Measurements from ENCODE around the gene MSMP. TPM values are rescaled to one million over a fixed set of nuclear protein-coding genes. Genes with fewer than 3 reads are reported as not detected.

The MSMP gene
- polyA plus RNA-seq = 5.6 TPM in 1 of 2 replicates, not detected in the other

DNA sequence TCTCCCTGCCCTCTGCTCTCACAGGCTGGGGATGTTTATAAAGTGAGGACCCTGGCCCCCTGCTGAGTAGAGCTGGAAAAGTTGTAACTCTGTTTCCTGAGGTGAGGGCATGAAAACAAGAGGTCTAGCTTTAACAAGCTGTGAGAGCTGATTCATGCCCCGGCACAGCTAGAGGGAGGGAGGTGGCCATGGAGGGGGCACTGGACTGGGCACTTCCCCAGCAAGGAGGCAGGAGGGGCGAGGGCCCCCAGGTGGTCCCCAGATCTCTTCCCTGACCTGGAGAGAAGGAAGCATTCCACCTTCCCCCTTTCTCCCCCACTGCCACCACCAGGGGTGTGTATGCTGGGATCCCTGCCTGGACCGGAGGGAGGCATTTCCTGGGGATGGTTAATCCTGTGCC, at the start of gene MSMP:
Gene MSMP, minus strand, starts transcription at position 13 of the 400 bp plus-strand sequence. CDS start 147 bp downstream, outside the sequence.

GRCh38 chr9:35791297-35791921, 37.3 kb upstream of the MSMP start, which contains the start of gene NPR2:
Gene NPR2 (plus strand): TSS chr9:35791591. CDS start chr9:35792409, 818 bp downstream.

DNA sequence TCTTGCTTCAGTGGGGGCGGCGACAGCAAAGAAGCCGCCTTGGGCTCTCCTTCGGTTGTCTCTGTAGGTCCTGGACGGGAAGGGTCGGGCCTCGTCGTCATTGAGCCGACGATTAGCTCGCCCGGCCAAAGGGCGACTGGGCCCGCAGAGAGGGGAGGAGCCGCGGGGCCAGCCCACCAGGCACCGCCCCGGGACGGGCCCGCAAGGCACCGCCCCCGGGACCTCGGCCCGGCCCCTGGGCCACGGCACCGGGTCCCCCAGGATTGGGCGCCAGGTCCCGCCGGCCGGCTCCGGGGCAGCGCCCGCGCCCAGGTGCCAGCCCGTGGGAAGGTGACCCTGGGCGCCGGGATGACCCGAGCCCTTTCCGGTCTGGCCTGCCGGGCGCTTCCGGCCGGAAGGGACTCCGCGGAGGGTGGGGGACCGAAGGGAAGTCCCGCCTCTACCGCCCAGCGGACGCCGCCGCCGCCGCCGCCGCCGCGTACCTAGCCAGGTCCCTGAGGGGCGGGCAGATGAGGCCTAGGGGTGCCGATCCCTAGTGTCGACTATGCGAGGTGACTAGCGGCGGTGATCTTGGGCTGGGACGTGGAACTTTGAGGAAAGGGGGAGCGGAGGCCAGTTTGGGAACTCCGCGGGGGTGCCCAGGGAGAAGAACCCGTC, 5.1 kb downstream of the MSMP start, which contains the start of the genes GBA2 and RGP1:
Gene GBA2, minus strand, starts transcription at position 371 of the 657 bp plus-strand sequence. CDS start 524 bp downstream, outside the sequence.
Gene RGP1, plus strand, starts transcription at position 430 of the 657 bp plus-strand sequence. CDS start 469 bp downstream, outside the sequence.

DNA sequence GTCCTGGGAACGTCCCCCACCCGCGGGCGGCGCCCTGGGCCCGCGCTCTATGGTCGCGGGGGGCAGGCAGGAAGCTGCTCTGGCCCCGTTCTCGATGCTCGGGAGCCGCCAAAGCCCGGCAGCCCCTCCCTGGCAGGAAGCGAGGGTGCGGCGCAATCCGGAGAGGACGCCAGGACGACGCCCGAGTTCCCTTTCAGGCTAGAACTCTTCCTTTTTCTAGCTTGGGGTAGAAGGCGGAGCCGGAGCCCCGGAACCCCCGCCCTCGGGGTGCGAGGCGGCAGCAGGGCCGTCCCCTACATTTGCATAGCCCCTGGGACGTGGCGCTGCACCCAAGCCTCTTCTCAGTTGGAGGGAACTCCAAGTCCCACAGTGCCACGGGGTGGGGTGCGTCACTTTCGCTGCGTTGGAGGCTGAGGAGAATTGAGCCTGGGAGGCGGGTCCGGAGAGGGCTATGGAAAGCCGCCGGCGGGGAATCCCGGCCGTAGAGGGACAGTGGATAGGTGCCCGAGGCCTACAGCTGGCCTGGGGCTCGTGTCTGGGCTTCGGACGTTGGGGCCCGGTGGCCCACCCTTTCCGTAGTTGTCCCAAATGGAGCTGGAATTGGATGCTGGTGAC, 21.8 kb downstream of the MSMP start, which contains the start of the genes CREB3 and TLN1:
Gene CREB3, plus strand, starts transcription at position 482 of the 615 bp plus-strand sequence. Its CDS starts 107 bp downstream, at position 589.
Gene TLN1, minus strand, starts transcription at position 11 of the 615 bp plus-strand sequence. CDS start 6,501 bp downstream, outside the sequence.

Other genes with a start within 250 kb of the MSMP start
- 2.9 and 3.3 TPM in 2 replicates for gene TESK1, start 149.0 kb downstream of the MSMP start, polyA plus RNA-seq
- not detected in 2 replicates for gene CD72, start 135.9 kb downstream of the MSMP start, polyA plus RNA-seq
- not detected in 2 replicates for gene SIT1, start 103.3 kb downstream of the MSMP start, polyA plus RNA-seq
- not detected in 2 replicates for gene RMRP, start 96.3 kb downstream of the MSMP start, polyA plus RNA-seq
- gene CCDC107, start 96.0 kb downstream of the MSMP start, polyA plus RNA-seq = 6.2 and 18.5 TPM in 2 replicates
- gene ARHGEF39, start 89.1 kb downstream of the MSMP start, polyA plus RNA-seq = 0.21 TPM in 1 of 2 replicates, not detected in the other
- gene CA9, start 80.3 kb downstream of the MSMP start, polyA plus RNA-seq = not detected in 2 replicates
- gene TPM2, start 64.4 kb downstream of the MSMP start, polyA plus RNA-seq = 11.3 and 17.9 TPM in 2 replicates
- 0.22 and 1.1 TPM in 2 replicates for gene TLN1, start 22.1 kb downstream of the MSMP start, polyA plus RNA-seq
- gene CREB3, start 21.6 kb downstream of the MSMP start, polyA plus RNA-seq = 14.3 and 17.7 TPM in 2 replicates
- 41.6 and 47.0 TPM in 2 replicates for gene GBA2, start 5.0 kb downstream of the MSMP start, polyA plus RNA-seq
- gene RGP1, start 5.0 kb downstream of the MSMP start, polyA plus RNA-seq = 0.98 and 2.6 TPM in 2 replicates
- gene NPR2, start 37.3 kb upstream of the MSMP start, polyA plus RNA-seq = 13.5 and 29.0 TPM in 2 replicates
- 1.3 and 6.8 TPM in 2 replicates for gene SPAG8, start 58.0 kb upstream of the MSMP start, polyA plus RNA-seq
- gene HINT2, start 60.8 kb upstream of the MSMP start, polyA plus RNA-seq = 14.5 and 34.4 TPM in 2 replicates
- not detected in 2 replicates for gene FAM221B, start 74.5 kb upstream of the MSMP start, polyA plus RNA-seq
- 7.1 and 9.0 TPM in 2 replicates for gene TMEM8B, start 75.0 kb upstream of the MSMP start, polyA plus RNA-seq
- not detected in 2 replicates for gene OR13J1, start 116.1 kb upstream of the MSMP start, polyA plus RNA-seq
- gene HRCT1, start 151.9 kb upstream of the MSMP start, polyA plus RNA-seq = not detected in 2 replicates
- 0.42 and 0.52 TPM in 2 replicates for gene SPAAR, start 155.2 kb upstream of the MSMP start, polyA plus RNA-seq
- gene OR2S2, start 203.9 kb upstream of the MSMP start, polyA plus RNA-seq = not detected in 2 replicates